HL-60 (cell line): ENCODE results near the gene RAB5B.

Source experiments
- DNase-seq, 2 experiments: peaks; one replicate each; pipeline ENCODE4 v3.0.0-alpha.2; 2010 to 2020; ENCODE audit warnings: low read depth in 1 of 2, low spot score in 1 of 2
- H3K27ac ChIP-seq: fragments of 250-450 bp; sonication (Bioruptor Pico); replicated peaks from 2 replicates; pipeline ENCODE4 v1.5.1; 2020; ENCODE audit warnings: mild to moderate bottlenecking, moderate library complexity
- H3K27me3 ChIP-seq: fragments of 250-450 bp; sonication (Bioruptor Pico); 2 replicates; pipeline ENCODE4 v1.5.1; 2021; ENCODE audit warnings: mild to moderate bottlenecking, moderate library complexity; ENCODE audit not compliant: insufficient read depth, poor library complexity, severe bottlenecking
- H3K4me3 ChIP-seq: replicated peaks from 2 replicates; pipeline ENCODE4 v1.5.1; 2011; ENCODE audit warnings: mild to moderate bottlenecking, control low read depth, low read length; ENCODE audit not compliant: insufficient read depth
- CTCF ChIP-seq: IDR thresholded peaks from one replicate; pipeline ENCODE4 v1.5.1; 2011; ENCODE audit warnings: low read length, control low read depth, inconsistent platforms; ENCODE audit not compliant: insufficient read depth
- GABPA ChIP-seq: IDR thresholded peaks from 2 replicates; pipeline ENCODE4 v1.6.1; 2012; ENCODE audit warnings: low read depth
- POLR2AphosphoS5 ChIP-seq: IDR thresholded peaks from 2 replicates; pipeline ENCODE4 v1.6.1; 2012; ENCODE audit warnings: low read depth
- SPI1 ChIP-seq: IDR thresholded peaks from 2 replicates; pipeline ENCODE4 v1.6.1; 2012; ENCODE audit warnings: low read depth, mild to moderate bottlenecking, borderline replicate concordance
- TF ChIP-seq, protein P1 (sequence below): IDR thresholded peaks from 2 replicates; pipeline ENCODE4 v1.6.1; 2012; ENCODE audit warnings: low read depth; ENCODE audit not compliant: insufficient replicate concordance

Gene RAB5B

DNA sequence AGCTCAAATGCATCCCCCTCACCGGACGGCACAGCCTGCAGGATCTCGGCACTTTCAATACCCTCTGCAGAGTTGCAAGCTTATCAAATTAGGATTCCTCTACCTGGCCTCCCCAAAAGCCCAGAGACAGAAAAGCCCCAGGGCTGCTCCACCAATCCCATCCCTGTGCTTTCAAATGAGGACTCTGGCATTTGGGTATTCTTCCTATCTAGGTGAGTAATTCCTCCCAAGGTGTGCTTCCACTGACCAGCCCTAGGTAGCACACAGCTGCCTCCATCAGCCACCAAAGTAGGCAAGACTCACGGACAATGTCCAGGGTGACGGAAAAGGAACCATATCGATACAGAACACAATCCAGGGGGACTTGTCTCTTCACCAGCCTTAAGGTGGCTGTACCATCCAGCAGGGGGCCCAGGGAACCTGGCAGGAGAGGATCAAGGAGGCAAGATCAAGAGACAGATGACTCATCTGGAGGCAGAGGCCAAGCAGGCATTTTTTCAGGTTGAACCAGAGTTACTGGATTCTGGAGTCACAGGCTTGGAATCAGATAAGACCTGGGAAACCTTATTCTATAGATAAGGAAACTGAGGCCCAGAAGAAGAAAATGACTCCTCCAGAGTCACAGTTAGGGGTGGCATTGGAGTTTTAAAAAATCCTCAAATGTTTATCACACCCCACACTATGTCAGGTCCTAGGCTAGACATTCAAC lies 17.9 kb upstream of the RAB5B start:
- Histone ChIP-seq H3K4me3 (no peak overlapping the region), H3K27me3 (no peaks in the 10 kb centered on the region)

DNA sequence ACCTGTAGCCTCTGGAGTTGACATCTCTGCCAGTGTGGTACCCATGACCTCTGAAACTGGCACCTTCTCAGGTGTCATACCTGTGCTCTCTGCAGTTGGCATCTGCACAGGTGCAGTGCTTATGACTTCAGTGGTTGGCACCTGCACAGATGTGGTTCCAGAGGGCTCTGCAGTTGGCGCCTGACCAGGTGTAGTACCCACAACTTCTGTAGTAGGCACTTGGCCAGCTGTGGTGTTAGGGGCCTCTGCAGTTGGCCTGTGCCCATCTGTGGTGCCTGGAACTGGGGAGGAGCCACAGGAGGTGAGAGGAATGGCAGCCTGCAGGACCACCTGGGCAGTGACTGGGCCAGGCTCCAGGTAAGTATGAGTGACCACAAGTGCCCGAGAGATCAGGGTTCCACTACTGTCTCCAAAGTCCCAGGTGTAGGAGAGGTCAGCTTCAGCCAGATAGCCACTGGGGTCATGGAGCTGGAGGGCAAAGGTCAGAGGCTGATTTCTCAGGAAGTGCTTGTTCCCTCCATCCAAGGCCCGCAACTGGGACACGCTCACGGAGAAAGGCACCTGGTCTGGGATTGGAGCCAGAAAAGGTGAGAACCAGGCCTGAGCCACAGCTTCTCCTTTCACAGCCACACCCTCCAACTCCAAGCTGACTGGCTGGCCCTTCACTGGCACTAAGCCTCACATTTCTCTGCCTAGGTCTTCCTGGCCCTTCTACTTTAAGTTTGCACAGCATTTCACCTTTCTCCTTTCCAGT lies 16.6 kb upstream of the RAB5B start:
- no peaks in the 10 kb centered on the region for H3K27me3 ChIP-seq
- no peak overlapping the region for H3K4me3 ChIP-seq
- H3K27ac ChIP-seq, result no peak overlapping the region
- DNase-seq, result no peak
- no peak for TF ChIP-seq SPI1
- TF ChIP-seq, protein P1, sequence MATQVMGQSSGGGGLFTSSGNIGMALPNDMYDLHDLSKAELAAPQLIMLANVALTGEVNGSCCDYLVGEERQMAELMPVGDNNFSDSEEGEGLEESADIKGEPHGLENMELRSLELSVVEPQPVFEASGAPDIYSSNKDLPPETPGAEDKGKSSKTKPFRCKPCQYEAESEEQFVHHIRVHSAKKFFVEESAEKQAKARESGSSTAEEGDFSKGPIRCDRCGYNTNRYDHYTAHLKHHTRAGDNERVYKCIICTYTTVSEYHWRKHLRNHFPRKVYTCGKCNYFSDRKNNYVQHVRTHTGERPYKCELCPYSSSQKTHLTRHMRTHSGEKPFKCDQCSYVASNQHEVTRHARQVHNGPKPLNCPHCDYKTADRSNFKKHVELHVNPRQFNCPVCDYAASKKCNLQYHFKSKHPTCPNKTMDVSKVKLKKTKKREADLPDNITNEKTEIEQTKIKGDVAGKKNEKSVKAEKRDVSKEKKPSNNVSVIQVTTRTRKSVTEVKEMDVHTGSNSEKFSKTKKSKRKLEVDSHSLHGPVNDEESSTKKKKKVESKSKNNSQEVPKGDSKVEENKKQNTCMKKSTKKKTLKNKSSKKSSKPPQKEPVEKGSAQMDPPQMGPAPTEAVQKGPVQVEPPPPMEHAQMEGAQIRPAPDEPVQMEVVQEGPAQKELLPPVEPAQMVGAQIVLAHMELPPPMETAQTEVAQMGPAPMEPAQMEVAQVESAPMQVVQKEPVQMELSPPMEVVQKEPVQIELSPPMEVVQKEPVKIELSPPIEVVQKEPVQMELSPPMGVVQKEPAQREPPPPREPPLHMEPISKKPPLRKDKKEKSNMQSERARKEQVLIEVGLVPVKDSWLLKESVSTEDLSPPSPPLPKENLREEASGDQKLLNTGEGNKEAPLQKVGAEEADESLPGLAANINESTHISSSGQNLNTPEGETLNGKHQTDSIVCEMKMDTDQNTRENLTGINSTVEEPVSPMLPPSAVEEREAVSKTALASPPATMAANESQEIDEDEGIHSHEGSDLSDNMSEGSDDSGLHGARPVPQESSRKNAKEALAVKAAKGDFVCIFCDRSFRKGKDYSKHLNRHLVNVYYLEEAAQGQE, result no peak
- TF ChIP-seq GABPA, result no peak
- TF ChIP-seq CTCF, result no peak

More for the DNA sequence above, 17.9 kb upstream of the RAB5B start:
- TF ChIP-seq SPI1, result no peak
- TF ChIP-seq CTCF, result peak; percentile 28
- H3K27ac ChIP-seq, result no peak overlapping the region
- peak; percentile 42 to 54 for DNase-seq

DNA sequence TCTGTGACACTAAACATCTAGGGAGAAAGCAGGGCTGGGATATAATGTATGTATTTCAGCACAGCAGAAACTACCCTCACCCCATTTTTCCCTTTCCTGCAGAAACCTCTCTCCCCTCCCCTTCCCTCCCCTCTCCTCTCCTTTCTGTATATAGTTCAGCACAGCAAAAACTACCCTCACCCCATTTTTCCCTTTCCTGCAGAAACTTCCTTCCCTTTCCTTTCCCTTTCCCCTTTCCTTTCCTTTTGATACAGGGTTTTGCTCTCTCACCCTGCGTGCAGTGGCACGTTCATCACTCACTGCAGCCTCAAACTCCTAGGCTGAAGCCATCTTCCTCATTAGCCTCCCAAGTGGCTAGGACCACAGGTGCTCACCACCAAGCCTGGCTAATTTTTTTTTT lies 10.1 kb upstream of the RAB5B start:
- H3K27me3 ChIP-seq, result no peaks in the 10 kb centered on the region
- H3K4me3 ChIP-seq, result no peak overlapping the region
- DNase-seq, result no peak
- TF ChIP-seq GABPA (no peak), CTCF (no peak), SPI1 (no peak), POLR2AphosphoS5 (no peak)
- TF ChIP-seq, protein P1, result no peak
- H3K27ac ChIP-seq, result no peak overlapping the region

- H3K4me3 ChIP-seq, result no peak overlapping the region
- no peak overlapping the region for H3K27ac ChIP-seq
- DNase-seq, result no peak
- H3K27me3 ChIP-seq, result no peaks in the 10 kb centered on the region
- TF ChIP-seq CTCF (no peak), GABPA (no peak), POLR2AphosphoS5 (no peak), SPI1 (no peak)
- TF ChIP-seq, protein P1, result no peak
These were observed 8.6 kb upstream of the RAB5B start for GRCh38 chr12:55965240-55965639.
